GM18870 (cell line): ENCODE results near the gene PRDM1.

Source experiments
- ATAC-seq: cut with Tn5 transposase; IDR thresholded peaks from one replicate; pipeline ENCODE4 v1.9.1; 2021; ENCODE audit warnings: moderate library complexity; ENCODE audit not compliant: unreplicated experiment

PRDM1 gene

DNA sequence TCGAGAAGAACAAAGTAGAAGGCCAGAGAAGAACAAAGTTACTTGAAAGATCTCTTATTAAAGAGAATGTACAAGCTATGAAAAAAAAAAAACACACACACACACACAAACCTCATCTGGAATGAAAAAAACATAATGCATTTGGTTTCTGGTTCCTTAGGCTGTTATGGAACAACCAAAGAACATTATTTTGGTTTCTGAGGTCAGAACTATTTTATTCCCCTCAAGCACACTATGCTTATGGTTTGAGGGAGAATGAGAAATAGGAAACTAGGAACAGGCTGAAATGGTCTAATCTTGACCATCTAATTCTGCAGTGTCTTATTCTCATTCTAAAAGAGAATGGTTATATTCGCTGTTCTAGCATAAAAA lies 8.8 kb downstream of the PRDM1 start:
- ATAC-seq: no peak

DNA sequence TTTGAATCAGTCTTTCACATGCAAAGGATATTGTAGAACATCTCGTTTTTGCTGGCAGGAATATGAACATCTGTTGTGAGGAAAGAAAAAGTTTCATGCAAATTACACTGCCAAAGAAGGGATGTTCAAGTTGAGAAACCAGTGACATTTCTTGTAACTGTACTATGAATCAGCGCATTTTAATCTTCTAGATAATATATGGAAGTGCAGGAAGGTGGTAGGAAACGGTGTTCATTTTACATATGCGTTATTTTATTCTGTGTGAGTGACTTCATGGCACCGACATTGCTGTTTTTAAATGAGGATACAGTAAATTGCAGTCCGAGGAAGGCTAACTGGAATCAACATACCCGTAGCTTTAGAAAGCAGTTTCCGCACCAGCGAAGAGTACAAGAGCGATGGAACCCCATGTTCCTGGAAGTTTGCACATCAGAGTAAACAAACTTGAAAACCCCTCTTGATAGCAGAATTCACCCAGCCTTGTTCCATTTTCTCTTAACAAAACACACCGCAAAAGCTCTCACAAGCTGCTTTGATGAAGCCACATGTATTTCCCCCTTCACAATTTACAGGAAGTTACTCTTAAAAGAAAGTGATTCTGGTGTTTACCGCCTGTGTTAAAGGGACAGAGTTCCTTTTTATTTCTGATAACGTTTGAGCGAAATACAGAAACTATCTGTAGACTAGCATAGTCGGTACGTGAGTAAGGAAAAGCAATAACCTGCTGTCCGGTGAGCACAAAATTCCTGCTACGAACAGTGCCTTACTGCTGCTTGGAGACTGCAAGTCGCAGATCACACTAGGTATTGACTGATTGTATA lies 11.5 kb downstream of the PRDM1 start:
- ATAC-seq: peak; percentile 45

DNA sequence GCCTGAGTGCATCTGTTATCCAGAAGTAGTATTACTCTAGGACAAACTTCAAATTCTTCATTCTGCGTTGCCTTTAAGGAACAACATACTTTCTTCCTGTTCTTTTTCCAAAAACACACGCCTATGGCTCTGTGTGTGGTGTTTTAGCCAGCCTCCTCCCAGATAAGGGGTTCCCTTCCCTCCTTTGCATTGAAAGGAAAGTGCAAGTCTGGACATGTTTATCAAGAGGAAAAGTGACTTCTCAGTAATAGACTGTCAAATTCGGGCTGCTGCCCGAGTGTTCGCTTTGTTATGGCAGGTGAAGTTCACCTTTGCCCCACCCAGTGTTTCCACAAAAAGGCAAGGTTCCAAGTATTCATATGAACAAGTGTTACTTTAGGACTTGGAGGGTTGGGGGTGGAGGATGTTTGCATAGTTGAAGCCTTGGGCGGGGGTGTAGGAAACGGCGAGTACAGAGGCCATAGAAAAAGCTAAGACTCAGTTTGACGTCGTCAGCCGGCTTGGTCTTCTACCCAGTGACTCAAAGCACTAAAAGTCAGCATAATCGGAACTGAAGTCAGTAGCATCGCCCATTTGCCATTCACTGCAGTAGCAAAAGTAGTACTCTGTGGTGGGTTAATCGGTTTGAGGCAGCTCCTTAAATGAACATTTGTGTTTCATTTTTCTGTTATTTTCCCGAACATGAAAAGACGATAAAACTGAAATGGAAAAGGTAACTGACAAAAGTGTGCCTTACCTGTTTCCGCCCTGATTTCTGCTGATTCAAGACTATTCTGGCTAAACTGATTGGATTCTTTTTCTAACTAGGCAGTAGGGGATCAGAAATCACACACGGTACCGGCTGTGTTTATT lies 12.5 kb downstream of the PRDM1 start:
- ATAC-seq: no peak

DNA sequence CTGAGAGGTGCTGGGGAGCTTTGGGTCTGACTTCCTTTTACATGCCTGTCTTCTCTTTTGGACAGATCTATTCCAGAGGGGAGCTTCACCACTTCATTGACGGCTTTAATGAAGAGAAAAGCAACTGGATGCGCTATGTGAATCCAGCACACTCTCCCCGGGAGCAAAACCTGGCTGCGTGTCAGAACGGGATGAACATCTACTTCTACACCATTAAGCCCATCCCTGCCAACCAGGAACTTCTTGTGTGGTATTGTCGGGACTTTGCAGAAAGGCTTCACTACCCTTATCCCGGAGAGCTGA lies 13.1 kb downstream of the PRDM1 start:
- ATAC-seq: no peak

DNA sequence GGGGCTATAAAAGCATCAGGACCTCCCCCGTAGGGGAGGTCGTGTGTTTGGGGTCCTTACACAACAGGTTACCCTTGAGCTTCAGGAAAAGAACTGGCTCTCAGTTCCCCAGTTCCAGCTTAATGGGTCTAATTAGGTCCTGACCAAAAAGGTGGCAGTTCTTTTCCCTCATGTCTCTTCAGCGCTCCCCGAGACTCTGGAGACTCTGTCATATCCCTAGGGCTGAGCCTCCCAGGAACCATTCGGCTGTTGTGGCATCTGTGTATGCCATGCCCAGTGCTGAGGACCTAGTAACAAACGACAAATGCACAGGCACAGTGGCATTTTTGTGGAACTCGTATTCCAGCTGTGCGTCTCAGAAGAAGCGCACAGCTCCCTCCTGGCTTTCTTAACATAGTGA lies 14.6 kb downstream of the PRDM1 start:
- no peak for ATAC-seq

DNA sequence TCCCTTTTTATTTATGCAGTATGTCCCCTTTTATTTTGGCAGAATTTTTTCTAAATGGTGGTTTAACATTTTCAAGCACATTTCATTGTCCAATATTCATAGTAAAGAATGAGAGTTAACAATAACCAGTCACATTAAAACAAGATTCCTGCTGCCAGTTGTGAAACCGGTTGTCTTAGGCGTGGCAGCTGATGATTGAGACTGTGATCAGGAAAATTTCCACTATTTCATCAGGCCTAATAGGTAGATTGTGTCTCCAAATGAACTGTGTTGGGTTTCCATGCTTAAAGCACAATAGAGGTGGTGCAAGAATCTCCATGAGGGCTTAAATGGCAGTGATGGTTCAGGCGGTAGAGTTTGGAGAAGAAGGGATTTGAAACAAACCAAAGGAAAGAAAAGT lies 15.3 kb downstream of the PRDM1 start:
- no peak for ATAC-seq

DNA sequence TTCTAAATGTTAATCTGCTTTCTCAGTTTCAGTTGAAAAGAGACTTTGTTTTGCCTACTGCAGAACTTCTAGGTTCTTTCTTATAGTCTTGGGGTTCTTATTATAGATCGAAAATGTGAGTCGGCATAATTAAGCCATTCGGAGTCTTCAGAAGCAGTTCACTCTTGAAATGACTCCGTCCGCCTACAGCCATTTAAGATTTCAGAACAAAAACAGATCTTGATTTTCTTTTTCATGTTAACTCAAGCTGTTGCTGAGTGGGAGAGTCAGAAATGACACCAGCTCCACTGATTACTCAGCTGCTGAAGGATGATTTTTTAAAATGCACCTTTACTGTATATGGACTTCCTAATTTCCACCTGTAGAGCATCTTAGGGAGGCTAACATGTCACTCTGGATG lies 15.9 kb downstream of the PRDM1 start:
- peak; percentile 56 for ATAC-seq

DNA sequence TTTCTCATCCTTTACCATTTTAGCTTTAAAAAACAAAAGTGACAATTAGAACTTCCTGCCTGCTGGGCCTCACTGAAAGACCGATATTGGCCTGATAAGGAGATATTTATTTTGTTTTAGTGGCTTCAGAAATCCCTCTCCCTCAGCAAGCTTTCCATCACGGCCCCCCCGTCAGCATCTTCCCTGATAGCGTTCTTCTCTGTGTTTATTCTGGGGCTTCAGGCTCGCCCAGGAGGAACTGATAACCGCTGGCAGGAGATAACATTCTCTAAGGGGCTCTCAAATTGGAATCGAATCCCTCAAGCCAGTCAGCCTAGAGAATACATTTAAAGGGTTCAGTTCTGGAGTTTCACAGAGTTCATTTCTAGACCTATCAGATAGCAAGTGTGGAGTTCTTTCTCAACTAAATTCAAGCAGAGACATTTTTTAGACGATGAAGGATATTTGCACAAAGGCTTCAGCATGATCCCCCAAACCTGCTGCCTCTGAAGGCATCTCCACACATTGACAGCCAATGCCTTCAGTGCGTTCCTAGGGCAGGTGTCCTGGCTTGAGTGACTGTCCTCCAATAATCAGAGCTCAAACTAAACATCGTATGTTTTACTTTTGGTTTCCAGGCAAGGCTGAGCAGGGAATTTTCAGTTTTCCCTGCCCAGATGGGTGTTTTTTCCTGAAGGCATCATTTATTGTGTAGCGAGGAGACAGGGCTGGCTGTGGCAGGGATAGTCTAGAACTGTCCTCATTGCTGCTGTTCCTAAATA lies 17.0 kb downstream of the PRDM1 start:
- no peak for ATAC-seq

DNA sequence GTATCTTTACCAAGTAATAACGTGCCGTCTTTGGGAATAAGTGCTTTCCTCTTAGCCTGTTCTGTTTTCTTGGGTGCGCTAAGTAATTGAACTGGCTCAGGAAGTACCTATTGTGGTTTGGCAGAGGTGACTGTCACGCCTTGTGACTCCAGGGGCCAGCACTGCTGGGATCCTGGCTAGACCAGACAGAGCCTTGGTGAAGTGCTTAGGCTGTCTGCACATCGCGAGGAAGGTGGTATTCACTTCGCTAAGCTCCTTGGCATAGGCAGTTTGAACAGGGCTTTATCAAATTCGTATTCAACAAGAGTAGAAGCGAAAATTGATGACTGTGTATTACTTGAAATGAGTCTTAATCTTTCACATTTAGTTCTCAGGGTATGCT lies 17.6 kb downstream of the PRDM1 start:
- ATAC-seq: no peak

DNA sequence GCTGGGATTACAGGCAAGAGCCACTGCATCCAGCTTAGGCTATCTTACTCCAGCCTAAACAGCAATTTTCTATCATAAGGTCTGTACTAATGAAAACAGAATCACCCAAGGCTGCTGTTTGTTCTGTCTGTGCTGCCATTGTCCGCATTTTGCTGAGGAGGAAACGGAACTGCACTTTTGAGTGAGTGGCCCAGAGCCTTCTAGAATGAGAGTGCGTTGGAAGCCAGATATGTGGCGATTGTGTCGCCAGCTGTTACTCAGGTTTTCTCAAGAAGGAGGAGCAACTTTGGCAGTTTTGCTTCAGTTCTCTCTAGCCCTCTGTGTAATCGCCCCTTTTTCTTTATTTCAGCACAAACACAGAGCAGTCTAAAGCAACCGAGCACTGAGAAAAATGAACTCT lies 18.3 kb downstream of the PRDM1 start:
- no peak for ATAC-seq

DNA sequence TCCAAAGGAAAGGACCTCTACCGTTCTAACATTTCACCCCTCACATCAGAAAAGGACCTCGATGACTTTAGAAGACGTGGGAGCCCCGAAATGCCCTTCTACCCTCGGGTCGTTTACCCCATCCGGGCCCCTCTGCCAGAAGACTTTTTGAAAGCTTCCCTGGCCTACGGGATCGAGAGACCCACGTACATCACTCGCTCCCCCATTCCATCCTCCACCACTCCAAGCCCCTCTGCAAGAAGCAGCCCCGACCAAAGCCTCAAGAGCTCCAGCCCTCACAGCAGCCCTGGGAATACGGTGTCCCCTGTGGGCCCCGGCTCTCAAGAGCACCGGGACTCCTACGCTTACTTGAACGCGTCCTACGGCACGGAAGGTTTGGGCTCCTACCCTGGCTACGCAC lies 18.8 kb downstream of the PRDM1 start:
- no peak for ATAC-seq

DNA sequence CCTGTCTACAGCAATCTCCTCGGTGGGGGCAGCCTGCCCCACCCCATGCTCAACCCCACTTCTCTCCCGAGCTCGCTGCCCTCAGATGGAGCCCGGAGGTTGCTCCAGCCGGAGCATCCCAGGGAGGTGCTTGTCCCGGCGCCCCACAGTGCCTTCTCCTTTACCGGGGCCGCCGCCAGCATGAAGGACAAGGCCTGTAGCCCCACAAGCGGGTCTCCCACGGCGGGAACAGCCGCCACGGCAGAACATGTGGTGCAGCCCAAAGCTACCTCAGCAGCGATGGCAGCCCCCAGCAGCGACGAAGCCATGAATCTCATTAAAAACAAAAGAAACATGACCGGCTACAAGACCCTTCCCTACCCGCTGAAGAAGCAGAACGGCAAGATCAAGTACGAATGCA lies 19.4 kb downstream of the PRDM1 start:
- ATAC-seq: no peak

DNA sequence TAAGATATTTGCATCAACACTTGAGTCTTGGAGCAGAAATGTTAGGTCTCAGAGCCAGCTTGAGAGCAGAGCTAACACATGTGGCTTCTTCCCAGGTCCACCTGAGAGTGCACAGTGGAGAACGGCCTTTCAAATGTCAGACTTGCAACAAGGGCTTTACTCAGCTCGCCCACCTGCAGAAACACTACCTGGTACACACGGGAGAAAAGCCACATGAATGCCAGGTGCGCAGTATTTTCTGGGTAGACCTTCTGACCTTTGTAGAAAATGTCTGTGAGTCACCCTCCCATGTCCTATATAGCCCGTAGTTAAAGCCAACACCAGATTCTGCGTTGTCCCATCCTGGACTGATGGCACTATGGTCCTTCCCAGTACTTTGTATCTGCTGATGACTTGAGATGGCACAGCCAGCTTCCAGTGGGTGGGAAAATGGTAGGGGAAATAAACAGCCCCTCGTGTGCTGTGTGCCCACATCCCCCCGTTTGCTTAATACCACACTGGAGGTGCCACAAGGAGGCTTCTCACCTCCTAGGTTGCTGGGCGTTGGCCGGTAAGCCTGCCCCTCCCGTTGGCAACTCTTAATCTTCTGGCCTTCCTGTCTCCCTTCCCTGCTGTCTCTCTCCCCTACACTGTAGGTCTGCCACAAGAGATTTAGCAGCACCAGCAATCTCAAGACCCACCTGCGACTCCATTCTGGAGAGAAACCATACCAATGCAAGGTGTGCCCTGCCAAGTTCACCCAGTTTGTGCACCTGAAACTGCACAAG lies 20.3 kb downstream of the PRDM1 start:
- ATAC-seq: no peak

DNA sequence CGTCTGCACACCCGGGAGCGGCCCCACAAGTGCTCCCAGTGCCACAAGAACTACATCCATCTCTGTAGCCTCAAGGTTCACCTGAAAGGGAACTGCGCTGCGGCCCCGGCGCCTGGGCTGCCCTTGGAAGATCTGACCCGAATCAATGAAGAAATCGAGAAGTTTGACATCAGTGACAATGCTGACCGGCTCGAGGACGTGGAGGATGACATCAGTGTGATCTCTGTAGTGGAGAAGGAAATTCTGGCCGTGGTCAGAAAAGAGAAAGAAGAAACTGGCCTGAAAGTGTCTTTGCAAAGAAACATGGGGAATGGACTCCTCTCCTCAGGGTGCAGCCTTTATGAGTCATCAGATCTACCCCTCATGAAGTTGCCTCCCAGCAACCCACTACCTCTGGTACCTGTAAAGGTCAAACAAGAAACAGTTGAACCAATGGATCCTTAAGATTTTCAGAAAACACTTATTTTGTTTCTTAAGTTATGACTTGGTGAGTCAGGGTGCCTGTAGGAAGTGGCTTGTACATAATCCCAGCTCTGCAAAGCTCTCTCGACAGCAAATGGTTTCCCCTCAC lies 21.0 kb downstream of the PRDM1 start:
- no peak for ATAC-seq

DNA sequence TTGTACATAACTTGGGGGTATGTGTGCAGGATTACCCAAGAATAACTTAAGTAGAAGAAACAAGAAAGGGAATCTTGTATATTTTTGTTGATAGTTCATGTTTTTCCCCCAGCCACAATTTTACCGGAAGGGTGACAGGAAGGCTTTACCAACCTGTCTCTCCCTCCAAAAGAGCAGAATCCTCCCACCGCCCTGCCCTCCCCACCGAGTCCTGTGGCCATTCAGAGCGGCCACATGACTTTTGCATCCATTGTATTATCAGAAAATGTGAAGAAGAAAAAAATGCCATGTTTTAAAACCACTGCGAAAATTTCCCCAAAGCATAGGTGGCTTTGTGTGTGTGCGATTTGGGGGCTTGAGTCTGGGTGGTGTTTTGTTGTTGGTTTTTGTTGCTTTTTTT lies 22.0 kb downstream of the PRDM1 start:
- ATAC-seq: no peak

DNA sequence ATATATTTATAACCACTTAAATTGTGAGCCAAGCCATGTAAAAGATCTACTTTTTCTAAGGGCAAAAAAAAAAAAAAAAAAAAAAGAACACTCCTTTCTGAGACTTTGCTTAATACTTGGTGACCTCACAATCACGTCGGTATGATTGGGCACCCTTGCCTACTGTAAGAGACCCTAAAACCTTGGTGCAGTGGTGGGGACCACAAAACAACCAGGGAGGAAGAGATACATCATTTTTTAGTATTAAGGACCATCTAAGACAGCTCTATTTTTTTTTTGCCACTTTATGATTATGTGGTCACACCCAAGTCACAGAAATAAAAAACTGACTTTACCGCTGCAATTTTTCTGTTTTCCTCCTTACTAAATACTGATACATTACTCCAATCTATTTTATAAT lies 22.9 kb downstream of the PRDM1 start:
- no peak for ATAC-seq

DNA sequence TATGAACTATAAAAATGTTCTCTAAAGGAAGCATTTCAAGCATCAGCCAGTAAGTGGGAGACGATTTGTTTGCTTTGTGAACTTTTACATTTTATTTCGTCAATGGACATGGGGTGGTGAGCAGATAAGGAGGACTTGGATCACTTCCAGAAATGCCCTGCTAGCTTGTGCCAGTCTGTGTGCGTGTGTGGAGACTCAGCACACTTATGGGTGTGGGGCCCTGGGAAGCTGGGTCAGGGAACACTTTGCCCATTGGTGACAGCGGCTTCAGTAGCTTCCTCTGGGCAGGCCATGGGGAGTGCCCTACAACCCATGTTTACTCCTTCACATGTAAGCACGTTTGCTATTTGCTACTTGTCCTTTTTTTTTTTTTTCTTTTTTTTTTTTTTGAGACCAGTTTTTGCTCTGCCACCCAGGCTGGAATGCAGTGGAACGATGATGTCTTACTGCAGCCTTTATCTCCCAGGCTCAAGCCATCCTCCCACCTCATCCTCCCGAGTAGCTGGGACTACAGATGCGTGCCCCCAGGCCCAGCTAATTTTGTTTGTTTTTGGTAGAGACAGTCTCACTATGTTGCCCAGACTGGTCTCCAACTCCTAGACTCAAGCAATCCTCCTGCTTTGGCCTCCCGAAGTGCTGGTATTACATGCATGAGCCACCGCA lies 24.2 kb downstream of the PRDM1 start:
- ATAC-seq: no peak

DNA sequence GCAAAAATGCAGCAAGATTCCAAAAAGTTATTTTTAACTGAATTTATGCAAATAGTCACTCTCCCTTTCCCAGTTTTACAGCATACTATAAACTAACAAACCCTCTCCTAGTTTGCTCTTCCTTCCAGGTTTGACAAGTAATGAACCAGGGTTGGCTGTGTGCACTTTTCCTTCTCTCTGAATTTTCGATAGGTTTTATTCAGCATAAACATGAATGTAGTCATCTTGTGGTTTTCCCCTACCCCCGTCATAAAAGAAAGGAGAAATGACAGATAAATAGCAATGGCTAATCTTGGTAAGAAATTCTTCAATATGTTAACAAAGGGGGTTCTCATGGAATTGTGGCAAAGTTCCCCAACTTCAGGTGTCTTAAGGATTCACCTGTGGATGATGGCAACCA lies 26.3 kb downstream of the PRDM1 start:
- ATAC-seq: no peak

DNA sequence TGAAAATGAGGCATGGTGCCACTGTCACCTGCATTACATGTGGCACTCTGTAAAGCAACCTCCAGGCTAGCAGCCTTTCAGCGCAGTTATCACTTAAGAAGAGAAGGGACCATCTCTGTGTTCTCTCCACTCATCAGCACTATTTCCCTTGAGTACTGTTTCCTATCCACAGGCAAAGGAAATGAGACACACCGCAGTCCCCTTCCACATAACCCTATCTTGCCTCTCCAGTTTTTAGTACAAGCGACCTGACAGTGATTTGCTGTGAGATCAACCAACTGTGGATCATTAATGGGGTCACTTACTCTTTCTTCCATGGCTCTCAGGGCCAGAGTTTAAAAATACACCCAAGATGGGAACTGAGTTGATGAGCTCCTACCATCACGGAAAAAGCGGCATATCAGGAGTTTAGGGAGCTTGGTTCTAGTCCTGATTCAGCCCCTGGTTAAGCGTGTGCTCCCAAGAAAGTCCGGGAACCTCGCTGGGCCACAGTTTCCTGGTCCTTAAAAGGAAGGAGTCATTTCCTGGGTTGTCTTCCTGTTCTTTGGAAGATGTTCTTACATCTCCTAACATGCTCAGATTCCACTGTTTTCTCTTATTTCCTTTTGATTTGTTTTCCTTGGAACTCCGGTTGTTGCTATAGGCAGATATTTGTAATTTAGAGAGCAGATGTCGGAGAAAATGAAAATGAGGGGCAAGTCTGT lies 27.3 kb downstream of the PRDM1 start:
- ATAC-seq: no peak

DNA sequence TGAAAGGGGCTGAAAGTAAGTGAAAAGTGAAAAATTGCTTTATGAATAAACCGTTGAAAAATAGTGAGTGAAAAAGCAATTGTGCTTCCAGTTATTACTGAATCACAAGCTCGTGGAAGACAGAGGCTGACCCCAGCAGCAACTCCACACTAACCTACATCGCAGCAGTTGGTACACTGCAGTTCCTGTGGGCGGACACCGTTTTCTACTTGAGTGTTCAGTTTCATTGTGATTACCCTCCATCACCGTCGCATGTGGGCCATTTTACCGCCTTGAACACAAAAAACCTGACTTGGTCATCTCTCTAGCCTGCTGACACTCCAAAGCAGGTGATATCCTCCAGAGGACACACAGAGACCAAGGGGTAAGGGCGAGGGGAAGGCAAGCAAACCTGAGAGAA lies 28.4 kb downstream of the PRDM1 start:
- peak; percentile 74 for ATAC-seq
